Caco-2 (cell line): Measurements from ENCODE around the gene CAMK2D. TPM values are rescaled to one million over a fixed set of nuclear protein-coding genes. Genes with fewer than 3 reads are reported as not detected.

Experiments used
- BruUV-seq: library from RNA; stranded (reverse); fragments of 400-500 nt; replicated peaks from 2 replicates; lab custom pipeline; 2021; lab: Mats Ljungman, UMichigan
- CTCF ChIA-PET: fragments of 300-600 bp; sonication (Branson Sonifier 250); formaldehyde crosslinking; loops from one replicate; lab custom pipeline; 2022; ENCODE audit warnings: antibody characterized with exemption; lab: Charles Lee
- POLR2A ChIA-PET: fragments of 300-600 bp; sonication (Branson Sonifier 250); formaldehyde crosslinking; loops from one replicate; lab custom pipeline; 2022; ENCODE audit warnings: antibody characterized with exemption; lab: Charles Lee
- DNase-seq, 2 experiments: peaks; one replicate each; pipeline versions ENCODE4 v3.0.0 to v3.0.0-alpha.2; 2020 to 2022
- H3K27me3 ChIP-seq: replicated peaks from 2 replicates; pipeline ENCODE4 v1.6.0; 2011; ENCODE audit warnings: low read length; ENCODE audit not compliant: control insufficient read depth, insufficient read depth
- H3K36me3 ChIP-seq: 2 replicates; pipeline ENCODE4 v1.5.1; 2011; ENCODE audit warnings: low read length; ENCODE audit not compliant: control insufficient read depth, insufficient read depth
- H3K4me1 ChIP-seq: fragments of 250-450 bp; sonication (Bioruptor Pico); 2 replicates; pipeline ENCODE4 v1.5.1; 2020; ENCODE audit warnings: mild to moderate bottlenecking
- H3K4me3 ChIP-seq: 2 replicates; pipeline ENCODE4 v1.5.1; 2011; ENCODE audit warnings: low read depth, mild to moderate bottlenecking, control low read depth, low read length
- H3K9me3 ChIP-seq: fragments of 250-450 bp; sonication (Bioruptor Pico); 2 replicates; pipeline ENCODE4 v1.5.1; 2020; ENCODE audit warnings: mild to moderate bottlenecking, moderate library complexity
- H3K27ac Mint-ChIP-seq: one replicate; pipeline ENCODE4 v1.8.0; 2022; ENCODE audit warnings: mixed read lengths; ENCODE audit not compliant: unreplicated experiment
- H3K27me3 Mint-ChIP-seq: one replicate; pipeline ENCODE4 v1.8.0; 2022; ENCODE audit warnings: mixed read lengths; ENCODE audit not compliant: insufficient read depth, unreplicated experiment
- H3K36me3 Mint-ChIP-seq: one replicate; pipeline ENCODE4 v1.8.0; 2022; ENCODE audit warnings: mild to moderate bottlenecking, mixed read lengths; ENCODE audit not compliant: insufficient read depth, unreplicated experiment
- H3K4me1 Mint-ChIP-seq: one replicate; pipeline ENCODE4 v1.8.0; 2022; ENCODE audit warnings: low read depth, mixed read lengths; ENCODE audit not compliant: unreplicated experiment
- H3K4me3 Mint-ChIP-seq: one replicate; pipeline ENCODE4 v1.8.0; 2022; ENCODE audit warnings: mild to moderate bottlenecking, moderate library complexity, mixed read lengths; ENCODE audit not compliant: unreplicated experiment
- H3K9me3 Mint-ChIP-seq: one replicate; pipeline ENCODE4 v1.8.0; 2022; ENCODE audit warnings: mixed read lengths; ENCODE audit not compliant: unreplicated experiment
- CTCF ChIP-seq, 2 experiments: fragments of 200-600 bp in 1 of 2; IDR thresholded peaks; 1 replicate in 1 of 2; 2 replicates in 1 of 2; pipeline versions ENCODE4 v1.5.1 to v1.8.0; 2011 to 2022; ENCODE audit warnings: antibody characterized with exemption in 1 of 2, control low read depth in 1 of 2, inconsistent platforms in 1 of 2, low read depth in 1 of 2, low read length in 1 of 2, mild to moderate bottlenecking in 1 of 2, moderate library complexity in 1 of 2; ENCODE audit not compliant: insufficient read depth in 1 of 2, severe bottlenecking in 1 of 2, unreplicated experiment in 1 of 2
- intact Hi-C: fragments of 100-400 bp; cut with micrococcal nuclease; formaldehyde crosslinking; loops from one replicate; pipeline ENCODE4 v1.10.0; 2022; ENCODE audit not compliant: unreplicated experiment
- total RNA-seq: library from RNA; stranded (reverse); gene quantifications from 2 replicates; pipeline ENCODE4 v1.2.3, GENCODE V29; 2022

Gene CAMK2D
- total RNA-seq, 1 experiment from 2014 or later: 65.6 TPM

GRCh38 chr4:113440371-113440770 lies 321.2 kb downstream of the CAMK2D start:
- ChIA-PET POLR2A (interaction anchor here (0.7 kb wide), 1 partner anchor 397 kb away, joined by 22 read pairs; no protein-coding TSS in a partner anchor), CTCF (no interaction called here)
- no peak for DNase-seq
- no peaks in the 10 kb centered on the region for H3K27me3 ChIP-seq
- no peaks in the 10 kb centered on the region for H3K27me3 Mint-ChIP-seq
- no peak overlapping the region for H3K27ac Mint-ChIP-seq
- no peaks in the 10 kb centered on the region for H3K36me3 ChIP-seq
- no peaks in the 10 kb centered on the region for H3K4me1 ChIP-seq
- H3K4me3 ChIP-seq: no peak overlapping the region
- intact Hi-C loops: no loop called here
- no peaks in the 10 kb centered on the region for H3K9me3 ChIP-seq
- peaks cover 9% of the 10 kb centered on the region for H3K9me3 Mint-ChIP-seq
- H3K36me3 Mint-ChIP-seq: peaks cover 6% of the 10 kb centered on the region
- no TSS peak for BruUV-seq
- no peak for TF ChIP-seq CTCF (IDR thresholded peaks at IDR 0.05; ENCODE audit: insufficient read depth in 1 of 2, low read depth in 1 of 2, low read length in 1 of 2, severe bottlenecking in 1 of 2, unreplicated experiment in 1 of 2)
- H3K4me3 Mint-ChIP-seq: no peak overlapping the region
- no peaks in the 10 kb centered on the region for H3K4me1 Mint-ChIP-seq

GRCh38 chr4:113438596-113438995 lies 322.9 kb downstream of the CAMK2D start:
- no peak overlapping the region for H3K4me3 ChIP-seq
- no peaks in the 10 kb centered on the region for H3K27me3 Mint-ChIP-seq
- H3K27ac Mint-ChIP-seq: no peak overlapping the region
- ChIA-PET POLR2A (no interaction called here), CTCF (no interaction called here)
- no TSS peak for BruUV-seq
- intact Hi-C loops: no loop called here
- peaks cover 2% of the 10 kb centered on the region for H3K36me3 Mint-ChIP-seq
- TF ChIP-seq CTCF (IDR thresholded peaks at IDR 0.05; ENCODE audit: insufficient read depth in 1 of 2, low read depth in 1 of 2, low read length in 1 of 2, severe bottlenecking in 1 of 2, unreplicated experiment in 1 of 2): no peak
- H3K4me1 ChIP-seq: peaks cover 9% of the 10 kb centered on the region; the same call in 1 of the 2 replicates
- H3K4me1 Mint-ChIP-seq: peaks cover 7% of the 10 kb centered on the region
- H3K9me3 Mint-ChIP-seq: peaks cover 6% of the 10 kb centered on the region
- DNase-seq: no peak
- H3K9me3 ChIP-seq: no peaks in the 10 kb centered on the region
- H3K36me3 ChIP-seq: no peaks in the 10 kb centered on the region
- no peaks in the 10 kb centered on the region for H3K27me3 ChIP-seq
- H3K4me3 Mint-ChIP-seq: no peak overlapping the region

- Histone ChIP-seq H3K27me3 (no peaks in the 10 kb centered on the region), H3K36me3 (no peaks in the 10 kb centered on the region), H3K9me3 (no peaks in the 10 kb centered on the region), H3K4me3 (no peak overlapping the region), H3K4me1 (peaks cover 9% of the 10 kb centered on the region; the same call in 1 of the 2 replicates)
- no peak overlapping the region for H3K4me3 Mint-ChIP-seq
- no peaks in the 10 kb centered on the region for H3K27me3 Mint-ChIP-seq
- BruUV-seq: no TSS peak
- no peak overlapping the region for H3K27ac Mint-ChIP-seq
- no peak for DNase-seq
- ChIA-PET CTCF (no interaction called here), POLR2A (interaction anchor here (0.7 kb wide), 1 partner anchor 324 kb away, joined by 3 read pairs; no protein-coding TSS in a partner anchor)
- H3K36me3 Mint-ChIP-seq: no peaks in the 10 kb centered on the region
- peaks cover 10% of the 10 kb centered on the region for H3K9me3 Mint-ChIP-seq
- intact Hi-C loops: no loop called here
- H3K4me1 Mint-ChIP-seq: peaks cover 12% of the 10 kb centered on the region
- TF ChIP-seq CTCF (IDR thresholded peaks at IDR 0.05; ENCODE audit: insufficient read depth in 1 of 2, low read depth in 1 of 2, low read length in 1 of 2, severe bottlenecking in 1 of 2, unreplicated experiment in 1 of 2): no peak
These were observed 324.4 kb downstream of the CAMK2D start for GRCh38 chr4:113437129-113437528.
